SK-N-SH treated with all-trans-retinoic acid at 6 μM for 48 hours (cell line): Measurements from ENCODE around the gene ALOX15B.

Experiments
- ATAC-seq: fragments of 200-7000 bp; cut with Tn5 transposase; 3 replicates; pipeline ENCODE4 v1.9.1; 2020; ENCODE audit warnings: mild to moderate bottlenecking, moderate library complexity
- ARNTL ChIP-seq: fragments of 450-650 bp; formaldehyde crosslinking; IDR thresholded peaks from 2 replicates; pipeline ENCODE4 v1.5.0; 2020; ENCODE audit warnings: low read depth, mild to moderate bottlenecking, moderate library complexity, borderline replicate concordance
- CREB5 ChIP-seq: fragments of 250-450 bp; sonication (Bioruptor Pico); IDR thresholded peaks from 2 replicates; pipeline ENCODE4 v1.5.1; 2020; ENCODE audit warnings: low read depth, mild to moderate bottlenecking, moderate library complexity
- CSDC2 ChIP-seq: fragments of 250-450 bp; sonication (Bioruptor Pico); IDR thresholded peaks from 2 replicates; pipeline ENCODE4 v1.5.0; 2020; ENCODE audit warnings: mild to moderate bottlenecking, moderate library complexity
- CSRNP3 ChIP-seq: fragments of 250-450 bp; sonication (Bioruptor Pico); IDR thresholded peaks from 2 replicates; pipeline ENCODE4 v1.5.1; 2021; ENCODE audit warnings: mild to moderate bottlenecking, moderate library complexity
- ESRRG ChIP-seq: fragments of 250-450 bp; sonication (Bioruptor Pico); IDR thresholded peaks from 2 replicates; pipeline ENCODE4 v1.6.1; 2021; ENCODE audit warnings: mild to moderate bottlenecking
- GLIS3 ChIP-seq: fragments of 250-450 bp; sonication (Bioruptor Pico); IDR thresholded peaks from 2 replicates; pipeline ENCODE4 v1.5.0; 2020; ENCODE audit warnings: mild to moderate bottlenecking, moderate library complexity
- ISL1 ChIP-seq: fragments of 250-450 bp; sonication (Bioruptor Pico); IDR thresholded peaks from 2 replicates; pipeline ENCODE4 v2.1.2; 2022; ENCODE audit warnings: mild to moderate bottlenecking, moderate library complexity
- OSR1 ChIP-seq: fragments of 250-450 bp; sonication (Bioruptor Pico); IDR thresholded peaks from 2 replicates; pipeline ENCODE4 v1.8.0; 2022; ENCODE audit warnings: moderate library complexity, mild to moderate bottlenecking, inconsistent platforms
- PATZ1 ChIP-seq: fragments of 250-450 bp; sonication (Bioruptor Pico); IDR thresholded peaks from 2 replicates; pipeline ENCODE4 v1.8.0; 2020; ENCODE audit warnings: mild to moderate bottlenecking, moderate library complexity, borderline replicate concordance
- POU6F1 ChIP-seq: fragments of 250-450 bp; sonication (Bioruptor Pico); IDR thresholded peaks from 2 replicates; pipeline ENCODE4 v1.8.0; 2021; ENCODE audit warnings: low read depth, mild to moderate bottlenecking, moderate library complexity, borderline replicate concordance
- PPARA ChIP-seq: fragments of 250-450 bp; sonication (Bioruptor Pico); IDR thresholded peaks from 2 replicates; pipeline ENCODE4 v1.5.0; 2020; ENCODE audit warnings: mild to moderate bottlenecking, borderline replicate concordance
- SNAI2 ChIP-seq: fragments of 250-450 bp; sonication (Bioruptor Pico); IDR thresholded peaks from 2 replicates; pipeline ENCODE4 v1.5.0; 2020; ENCODE audit warnings: mild to moderate bottlenecking, moderate library complexity
- TCF4 ChIP-seq: fragments of 250-450 bp; sonication (Bioruptor Pico); IDR thresholded peaks from 2 replicates; pipeline ENCODE4 v1.8.0; 2021; ENCODE audit warnings: mild to moderate bottlenecking, moderate library complexity, borderline replicate concordance
- TOX ChIP-seq: fragments of 250-450 bp; sonication (Bioruptor Pico); IDR thresholded peaks from 2 replicates; pipeline ENCODE4 v1.8.0; 2021; ENCODE audit warnings: mild to moderate bottlenecking, moderate library complexity, borderline replicate concordance
- TSHZ2 ChIP-seq: fragments of 250-450 bp; sonication (Bioruptor Pico); IDR thresholded peaks from 2 replicates; pipeline ENCODE4 v1.5.0; 2020; ENCODE audit warnings: mild to moderate bottlenecking, moderate library complexity
- ZC3H10 ChIP-seq: fragments of 250-450 bp; sonication (Bioruptor Pico); IDR thresholded peaks from 2 replicates; pipeline ENCODE4 v1.5.1; 2021; ENCODE audit warnings: mild to moderate bottlenecking, moderate library complexity
- ZFP3 ChIP-seq: fragments of 250-450 bp; sonication (Bioruptor Pico); IDR thresholded peaks from 2 replicates; pipeline ENCODE4 v1.5.0; 2020; ENCODE audit warnings: mild to moderate bottlenecking, moderate library complexity
- ZFP30 ChIP-seq: fragments of 450-650 bp; formaldehyde crosslinking; IDR thresholded peaks from 2 replicates; pipeline ENCODE4 v1.5.0; 2022; ENCODE audit warnings: mild to moderate bottlenecking, moderate library complexity
- ZNF565 ChIP-seq: fragments of 450-650 bp; formaldehyde crosslinking; conservative IDR thresholded peaks from 2 replicates; pipeline ENCODE4 v1.5.0; 2020; ENCODE audit warnings: low read depth, mild to moderate bottlenecking, moderate library complexity
- ZNF70 ChIP-seq: fragments of 450-650 bp; formaldehyde crosslinking; IDR thresholded peaks from 2 replicates; pipeline ENCODE4 v1.5.0; 2020; ENCODE audit warnings: mild to moderate bottlenecking, moderate library complexity
- ZNF8 ChIP-seq: fragments of 450-650 bp; formaldehyde crosslinking; IDR thresholded peaks from 2 replicates; pipeline ENCODE4 v1.5.0; 2020; ENCODE audit warnings: mild to moderate bottlenecking, moderate library complexity

Gene ALOX15B

GRCh38 chr17:8053600-8053999 lies 14.7 kb downstream of the ALOX15B start:
- TF ChIP-seq TOX (CRISPR knock-in tag) (no peak), CREB5 (CRISPR knock-in tag) (no peak), SNAI2 (CRISPR knock-in tag) (no peak), PPARA (no peak), ZNF565 (no peak), ZNF8 (no peak), ZNF70 (CRISPR knock-in tag) (no peak), ZC3H10 (no peak), GLIS3 (CRISPR knock-in tag) (no peak), ISL1 (CRISPR knock-in tag) (no peak), TSHZ2 (no peak), ARNTL (CRISPR knock-in tag) (no peak)
- no peak for ATAC-seq

- ATAC-seq = no peak
- no peak for TF ChIP-seq ISL1 (CRISPR knock-in tag)
- no peak for TF ChIP-seq ZFP3
- TF ChIP-seq OSR1 (CRISPR knock-in tag) = no peak
- TF ChIP-seq PPARA = no peak
- TF ChIP-seq ZNF565 = no peak
- TF ChIP-seq ZNF70 (CRISPR knock-in tag) = no peak
- TF ChIP-seq ZC3H10 = no peak
- no peak for TF ChIP-seq TOX (CRISPR knock-in tag)
- TF ChIP-seq GLIS3 (CRISPR knock-in tag) = no peak
These were observed 17.0 kb downstream of the ALOX15B start for GRCh38 chr17:8055851-8056231.

GRCh38 chr17:8056232-8056975 lies 17.5 kb downstream of the ALOX15B start:
- TF ChIP-seq CREB5 (CRISPR knock-in tag) (no peak), TCF4 (CRISPR knock-in tag) (no peak), ESRRG (CRISPR knock-in tag) (no peak), ZNF565 (no peak), SNAI2 (CRISPR knock-in tag) (no peak), ZFP30 (no peak), ZC3H10 (no peak), ISL1 (CRISPR knock-in tag) (no peak), POU6F1 (CRISPR knock-in tag) (no peak), PATZ1 (CRISPR knock-in tag) (no peak), ZNF8 (no peak), CSDC2 (CRISPR knock-in tag) (no peak), ZNF70 (CRISPR knock-in tag) (no peak), CSRNP3 (CRISPR knock-in tag) (no peak), PPARA (no peak)
- ATAC-seq = no peak
